HG02678 (cell line): Measurements from ENCODE around the gene CHCHD1.
"Not testable (repeated sequence)": the region's sequence is repeated elsewhere in the genome, so short reads cannot be mapped to it uniquely, and the experiment has no call there.

ENCODE experiments used
- ATAC-seq: cut with Tn5 transposase; IDR thresholded peaks from one replicate; pipeline ENCODE4 v1.9.1; 2021; ENCODE audit warnings: mild to moderate bottlenecking, moderate library complexity; ENCODE audit not compliant: unreplicated experiment

The CHCHD1 gene

GRCh38 chr10:73781879-73782748, at the start of gene CHCHD1:
CHCHD1 (plus strand) TSS chr10:73782048; CDS start chr10:73782076, 28 bp downstream.
- peak; percentile 63 for ATAC-seq

DNA sequence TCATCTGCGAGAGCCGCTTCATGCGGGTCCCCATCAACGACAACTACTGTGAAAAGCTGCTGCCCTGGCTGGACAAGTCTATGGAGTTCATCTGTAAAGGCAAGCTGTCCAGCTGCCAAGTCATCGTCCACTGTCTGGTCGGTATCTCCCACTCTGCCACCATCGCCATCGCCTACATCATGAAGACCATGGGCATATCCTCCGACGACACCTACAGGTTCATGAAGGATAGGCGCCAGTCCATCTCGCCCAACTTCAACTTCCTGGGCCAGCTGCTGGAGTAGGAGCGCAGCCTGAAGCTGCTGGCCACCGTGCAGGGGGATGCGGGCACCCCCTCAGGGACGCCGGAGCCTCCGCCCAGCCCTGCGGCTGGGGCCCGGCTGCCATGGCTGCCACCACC, 49.4 kb upstream of the CHCHD1 start:
- ATAC-seq: no peak

DNA sequence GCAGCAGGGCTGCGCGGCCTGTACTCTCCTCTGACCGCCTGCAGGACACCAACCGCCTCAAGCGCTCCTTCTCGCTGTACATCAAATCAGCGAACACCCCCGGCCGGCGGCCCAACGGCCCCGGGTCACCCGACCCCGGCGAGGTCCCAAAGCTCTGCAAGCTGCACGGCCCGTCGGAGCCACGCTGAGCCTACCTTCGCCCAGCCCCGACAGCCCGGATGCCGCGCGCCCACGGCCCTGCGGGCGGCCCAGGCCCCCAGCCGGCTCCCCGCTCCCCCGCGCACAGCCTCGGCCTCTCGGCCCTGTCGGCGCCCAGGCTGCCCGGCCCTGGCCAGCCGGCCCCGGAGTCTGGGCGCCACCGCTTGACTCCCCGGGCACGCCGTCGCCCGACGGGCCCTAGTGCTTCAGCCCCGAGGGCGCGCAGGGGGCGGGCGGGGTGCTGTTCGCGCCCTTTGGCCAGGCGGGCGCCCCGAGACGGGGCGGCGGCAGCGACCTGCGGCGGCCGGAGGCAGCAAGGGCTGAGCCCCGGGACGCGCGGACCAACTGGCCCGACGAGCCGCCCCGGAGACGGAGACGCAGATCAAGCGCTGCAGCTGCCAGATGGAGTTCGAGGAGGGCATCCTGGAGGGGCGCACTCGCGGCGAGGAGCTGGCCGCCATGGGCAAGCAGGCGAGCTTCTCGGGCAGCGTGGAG, 48.8 kb upstream of the CHCHD1 start:
- no peak for ATAC-seq

GRCh38 chr10:73734028-73734720, 47.7 kb upstream of the CHCHD1 start:
- ATAC-seq: no peak

- no peak for ATAC-seq
Observed at GRCh38 chr10:73734796-73735305, 47.0 kb upstream of the CHCHD1 start.

DNA sequence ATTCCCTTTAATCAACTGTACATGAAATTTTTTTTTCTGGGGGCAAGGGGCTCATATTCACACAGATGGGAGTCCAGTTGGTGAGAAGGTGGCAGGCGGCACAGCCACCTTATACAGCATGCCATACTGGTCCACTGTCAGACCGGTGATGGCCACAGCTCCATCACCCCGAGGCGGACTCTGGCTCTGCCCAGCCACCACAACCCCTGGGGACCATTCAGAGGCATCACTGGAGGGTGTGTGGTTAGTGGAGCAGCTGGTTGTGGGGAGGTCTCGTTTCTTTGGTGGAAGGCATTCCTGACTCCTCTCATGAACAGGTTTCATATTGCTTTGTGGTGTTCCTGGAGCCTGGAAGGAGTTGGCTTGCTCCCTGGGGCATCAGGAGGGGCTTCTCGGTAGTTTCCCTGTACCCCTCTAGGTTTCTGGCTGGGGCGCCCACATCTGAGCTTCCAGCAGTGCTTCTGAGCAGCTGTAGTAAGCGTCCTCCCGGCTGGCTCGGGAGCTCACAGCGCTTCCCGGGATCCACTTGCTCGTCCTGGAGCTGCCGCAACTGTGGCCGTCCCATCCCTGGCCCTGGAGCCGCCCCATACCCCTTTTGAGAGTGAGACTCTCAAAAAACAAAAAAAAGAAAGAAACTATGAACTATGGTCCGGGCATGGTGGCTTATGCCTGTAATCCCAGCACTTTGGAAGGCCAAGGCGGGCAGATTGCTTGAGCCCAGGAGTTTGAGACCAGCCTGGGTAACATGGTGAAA, 41.2 kb upstream of the CHCHD1 start:
- not testable (repeated sequence) for ATAC-seq

DNA sequence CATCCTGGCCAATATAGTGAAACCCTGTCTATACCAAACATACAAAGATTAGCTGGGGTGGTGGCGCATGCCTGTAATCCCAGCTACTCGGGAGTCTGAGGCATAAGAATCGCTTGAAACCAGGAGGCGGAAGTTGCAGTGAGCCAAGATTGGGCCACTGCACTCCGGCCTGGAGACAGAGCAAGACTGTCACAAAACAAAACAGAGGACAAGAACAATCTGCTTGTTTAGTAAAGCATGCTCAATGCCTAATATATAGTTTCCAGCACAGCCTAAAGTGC, 39.5 kb upstream of the CHCHD1 start:
- no peak for ATAC-seq

DNA sequence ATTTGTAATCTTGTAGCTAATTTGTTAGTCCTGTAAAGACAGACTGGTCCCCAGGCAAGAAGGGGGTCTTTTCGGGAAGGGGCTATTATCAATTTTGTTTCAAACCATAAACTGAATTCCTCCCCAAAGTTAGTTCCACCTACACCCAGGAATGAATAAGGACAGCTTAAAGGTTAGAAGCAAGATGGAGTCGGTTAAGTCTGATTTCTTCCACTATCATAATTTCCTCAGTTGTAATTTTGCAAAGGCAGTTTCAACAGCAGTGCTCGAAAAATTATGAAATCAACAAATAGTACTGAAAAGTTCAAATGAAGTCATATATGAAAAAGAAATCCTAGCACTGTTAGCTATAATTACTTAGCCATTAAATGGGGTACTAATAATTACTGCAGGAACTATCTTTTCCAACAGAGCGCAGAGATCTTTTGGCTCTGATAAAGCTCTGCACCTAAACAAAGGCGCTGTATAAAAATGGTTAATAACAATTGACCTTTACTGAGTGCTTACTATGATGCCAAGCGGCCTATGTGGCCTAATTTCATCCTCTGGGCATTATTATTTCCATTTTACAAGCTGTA, 38.4 kb upstream of the CHCHD1 start:
- no peak for ATAC-seq

- peak; percentile 89 for ATAC-seq
Observed at GRCh38 chr10:73743905-73744663, 37.8 kb upstream of the CHCHD1 start, which contains the start of gene SEC24C. SEC24C (plus strand) TSS chr10:73744372; CDS start chr10:73746833, 2,461 bp downstream.

GRCh38 chr10:73744664-73744975, 37.2 kb upstream of the CHCHD1 start:
- ATAC-seq: peak; percentile 34

GRCh38 chr10:73746721-73747120, 35.1 kb upstream of the CHCHD1 start:
- no peak for ATAC-seq

GRCh38 chr10:73750819-73751218, 31.0 kb upstream of the CHCHD1 start:
- no peak for ATAC-seq

DNA sequence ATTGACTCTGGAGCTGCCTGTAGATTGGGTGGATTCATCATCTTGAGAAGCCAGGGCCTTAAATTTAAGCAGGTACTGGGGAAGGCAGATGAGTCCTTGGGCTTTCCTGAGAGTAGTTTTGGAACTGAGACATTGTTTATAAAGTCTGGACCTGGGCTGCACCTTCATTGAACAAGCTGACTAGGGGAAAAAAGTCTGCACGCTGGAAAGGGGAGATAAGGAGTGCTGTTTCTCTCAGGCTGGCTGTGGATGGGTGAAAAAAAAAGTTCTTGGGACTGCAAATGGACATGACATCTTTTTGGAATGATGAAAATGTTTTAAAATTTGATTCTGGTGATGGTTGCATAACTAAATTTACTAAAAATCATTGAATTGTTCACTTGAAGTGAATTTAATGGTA, 25.7 kb upstream of the CHCHD1 start:
- ATAC-seq: no peak

GRCh38 chr10:73758704-73759511, 22.9 kb upstream of the CHCHD1 start:
- no peak for ATAC-seq

GRCh38 chr10:73759512-73760115, 22.2 kb upstream of the CHCHD1 start:
- no peak for ATAC-seq

DNA sequence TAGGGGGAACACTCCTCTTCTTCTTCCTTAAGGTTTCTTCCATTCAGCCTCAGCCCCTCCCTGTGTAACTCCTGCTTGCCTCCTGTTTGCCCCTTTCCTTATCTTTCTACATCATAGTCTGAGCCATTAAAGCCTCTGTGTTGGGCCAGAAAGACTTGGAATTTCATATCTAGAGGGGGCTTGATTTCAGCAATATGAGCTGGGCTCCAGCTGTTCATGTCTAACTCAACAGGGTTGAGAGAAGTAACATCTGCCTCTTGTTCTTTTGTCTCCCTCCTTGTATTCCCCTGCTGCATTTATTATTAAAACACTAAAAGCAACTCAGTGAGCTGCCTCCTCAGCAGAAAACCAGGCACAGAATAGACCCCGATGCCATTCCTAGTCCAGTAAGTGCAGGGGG, 20.1 kb upstream of the CHCHD1 start:
- no peak for ATAC-seq

DNA sequence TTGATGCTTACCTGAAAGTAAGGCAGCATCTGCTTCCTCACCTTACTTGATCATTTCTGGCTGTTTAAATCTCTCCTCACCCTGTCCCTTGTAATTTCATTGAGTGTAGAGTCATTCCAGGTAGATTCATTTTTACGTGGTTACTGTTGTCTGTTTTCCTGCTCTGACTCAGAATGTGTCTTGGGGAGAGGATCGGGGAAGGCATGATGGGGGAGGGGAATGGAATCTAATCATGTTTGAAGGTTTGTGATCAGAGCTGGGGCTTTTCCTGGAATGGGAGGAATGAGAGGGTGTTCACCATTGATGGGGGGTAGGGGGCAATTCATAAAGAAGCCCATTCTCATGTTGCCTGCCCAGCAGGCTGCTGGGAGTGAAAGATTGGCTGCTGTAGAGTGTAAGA, 18.9 kb upstream of the CHCHD1 start:
- ATAC-seq: no peak

- ATAC-seq: no peak
Observed at GRCh38 chr10:73763343-73763742, 18.5 kb upstream of the CHCHD1 start.

DNA sequence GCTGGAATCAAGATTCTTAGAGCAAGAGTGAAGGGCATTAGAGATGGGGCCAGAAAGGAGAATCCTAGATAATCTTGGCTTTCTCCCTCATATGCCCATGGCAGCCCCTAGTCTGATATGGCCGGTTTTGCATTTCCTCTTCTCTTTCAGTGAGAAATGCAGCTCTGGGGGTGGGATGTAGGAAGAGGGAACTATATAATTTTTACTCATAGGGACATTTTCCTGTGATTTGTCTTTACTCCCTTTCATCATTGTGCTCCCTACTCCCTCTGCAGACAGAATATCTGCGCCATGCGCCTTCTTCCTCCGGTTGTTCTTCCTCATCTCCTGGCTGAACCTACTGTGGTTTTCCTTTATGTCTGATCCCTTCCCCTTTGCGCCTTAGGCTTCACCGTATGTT, 16.8 kb upstream of the CHCHD1 start:
- ATAC-seq: no peak
